ENCODE measurements around the gene EYS.

- TF ChIP-seq CTCF (IDR thresholded peaks at IDR 0.05; ENCODE audit: low read depth, low read length) (no peak), POLR2A (IDR thresholded peaks at IDR 0.05; ENCODE audit: extremely low read depth, insufficient read length) (no peak), MAX (IDR thresholded peaks at IDR 0.05; ENCODE audit: low read depth, low read length) (no peak), MYC (IDR thresholded peaks at IDR 0.05; ENCODE audit: low read depth, low read length) (no peak)
These were observed 982.9 kb downstream of the EYS start for GRCh38 chr6:64724091-64724490.
